Measurements from ENCODE around the gene RXFP4.

RXFP4 gene

DNA sequence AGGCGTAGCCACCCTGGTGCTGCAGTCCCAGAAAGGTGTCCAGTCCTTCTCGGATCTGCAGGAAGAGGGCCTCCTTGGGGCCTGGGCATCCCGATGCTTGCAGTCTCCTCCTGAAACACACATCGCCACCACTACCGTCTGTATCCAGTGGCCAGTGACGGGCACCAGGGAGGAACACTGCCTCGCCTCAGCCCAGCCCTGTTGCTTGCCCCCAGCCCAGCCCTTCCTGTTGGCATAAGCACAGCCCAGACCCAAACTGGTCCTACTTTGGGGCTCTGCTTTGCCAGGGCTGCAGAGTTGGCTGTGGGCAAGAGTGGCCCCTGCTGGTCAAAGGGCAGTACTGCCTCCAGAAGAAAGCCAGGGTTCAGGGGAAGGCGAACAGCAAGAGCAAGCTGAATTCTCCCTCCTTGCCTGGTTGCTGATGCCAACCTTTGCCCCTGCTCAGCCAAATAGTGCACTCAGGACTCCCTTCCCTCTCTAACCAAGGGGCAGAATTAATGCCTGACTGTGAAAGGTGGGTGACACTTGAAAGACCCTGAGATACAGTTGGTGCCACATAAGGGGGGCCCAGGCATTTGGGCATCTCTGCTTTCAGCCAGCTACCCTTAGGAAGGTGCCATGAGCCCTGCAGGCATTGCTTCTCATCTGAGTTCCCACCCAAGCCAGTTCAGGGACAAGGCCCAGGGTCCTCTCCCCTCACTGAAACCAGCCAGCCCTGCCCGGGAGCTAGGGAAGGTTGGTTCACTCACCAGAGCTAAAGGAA, 48.0 kb downstream of the RXFP4 start:
- Histone ChIP-seq H3K36me3 (no peaks in the 10 kb centered on the region), H3K4me1 (peaks cover 0 to 28% (median 9%) of the 10 kb centered on the region in 4 donors), H3K9me3 (no peaks in the 10 kb centered on the region), H3K27me3 (no peaks in the 10 kb centered on the region), H3K4me3 (peak overlapping the region; percentile 50 to 54), H3K27ac (peak overlapping the region; percentile 68 to 79)
- peak; percentile 70 to 87 for DNase-seq
- TF ChIP-seq, protein P1, sequence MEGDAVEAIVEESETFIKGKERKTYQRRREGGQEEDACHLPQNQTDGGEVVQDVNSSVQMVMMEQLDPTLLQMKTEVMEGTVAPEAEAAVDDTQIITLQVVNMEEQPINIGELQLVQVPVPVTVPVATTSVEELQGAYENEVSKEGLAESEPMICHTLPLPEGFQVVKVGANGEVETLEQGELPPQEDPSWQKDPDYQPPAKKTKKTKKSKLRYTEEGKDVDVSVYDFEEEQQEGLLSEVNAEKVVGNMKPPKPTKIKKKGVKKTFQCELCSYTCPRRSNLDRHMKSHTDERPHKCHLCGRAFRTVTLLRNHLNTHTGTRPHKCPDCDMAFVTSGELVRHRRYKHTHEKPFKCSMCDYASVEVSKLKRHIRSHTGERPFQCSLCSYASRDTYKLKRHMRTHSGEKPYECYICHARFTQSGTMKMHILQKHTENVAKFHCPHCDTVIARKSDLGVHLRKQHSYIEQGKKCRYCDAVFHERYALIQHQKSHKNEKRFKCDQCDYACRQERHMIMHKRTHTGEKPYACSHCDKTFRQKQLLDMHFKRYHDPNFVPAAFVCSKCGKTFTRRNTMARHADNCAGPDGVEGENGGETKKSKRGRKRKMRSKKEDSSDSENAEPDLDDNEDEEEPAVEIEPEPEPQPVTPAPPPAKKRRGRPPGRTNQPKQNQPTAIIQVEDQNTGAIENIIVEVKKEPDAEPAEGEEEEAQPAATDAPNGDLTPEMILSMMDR (IDR thresholded peaks at IDR 0.05): peak; percentile 99 to 100
- intact Hi-C loops (cut with DNase I; ENCODE audit: low total_unique reads): loop anchor here (2.0 kb wide), 1 partner anchor 53 kb away; no protein-coding TSS in a partner anchor

DNA sequence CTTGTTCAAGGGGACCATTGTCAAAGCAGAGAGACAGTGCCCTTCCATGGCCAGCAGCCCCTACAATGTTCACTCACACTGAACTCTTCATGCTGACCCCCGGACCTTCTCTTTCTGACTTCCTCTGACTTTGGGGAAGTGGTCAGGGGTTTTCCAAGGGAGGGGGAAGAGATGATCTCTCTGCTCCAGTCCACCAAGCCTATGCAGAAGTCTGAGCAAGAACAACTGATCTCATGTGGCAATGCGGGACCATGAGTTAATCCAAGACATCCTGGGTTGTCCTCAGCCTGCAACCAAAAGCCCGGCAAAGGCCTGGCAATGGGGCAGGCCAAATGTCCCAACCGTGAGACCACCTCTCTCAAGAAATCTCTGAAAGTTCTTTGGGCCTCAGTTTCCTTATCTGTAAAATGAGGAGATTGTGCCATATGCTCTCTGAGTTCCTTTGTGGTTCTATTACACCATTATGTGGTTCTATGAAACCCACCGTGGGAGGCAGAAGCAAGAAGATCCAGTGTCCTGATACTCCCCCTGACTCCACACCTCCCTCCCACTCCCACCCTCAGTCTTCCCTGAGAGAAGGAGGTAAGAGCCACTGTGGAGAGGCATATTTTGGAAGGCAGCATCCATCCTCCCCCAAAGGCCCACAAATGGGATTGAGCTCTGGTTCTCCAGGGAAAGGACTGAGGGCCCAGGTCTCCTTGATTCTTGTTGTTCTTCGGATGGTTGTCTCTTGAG, 48.7 kb downstream of the RXFP4 start:
- TF ChIP-seq, protein P1 (IDR thresholded peaks at IDR 0.05): no peak
- Histone ChIP-seq H3K27ac (peak overlapping the region; percentile 68 to 79), H3K4me1 (peaks cover 0 to 23% (median 9%) of the 10 kb centered on the region in 4 donors), H3K27me3 (no peaks in the 10 kb centered on the region), H3K4me3 (no peak overlapping the region), H3K9me3 (no peaks in the 10 kb centered on the region), H3K36me3 (no peaks in the 10 kb centered on the region)
- intact Hi-C loops (cut with DNase I; ENCODE audit: low total_unique reads): no loop called here
- DNase-seq: no peak

Measured in tibial artery (tissue), 4 donors.